ENCODE measurements around the gene AHCTF1.

AHCTF1 gene

DNA sequence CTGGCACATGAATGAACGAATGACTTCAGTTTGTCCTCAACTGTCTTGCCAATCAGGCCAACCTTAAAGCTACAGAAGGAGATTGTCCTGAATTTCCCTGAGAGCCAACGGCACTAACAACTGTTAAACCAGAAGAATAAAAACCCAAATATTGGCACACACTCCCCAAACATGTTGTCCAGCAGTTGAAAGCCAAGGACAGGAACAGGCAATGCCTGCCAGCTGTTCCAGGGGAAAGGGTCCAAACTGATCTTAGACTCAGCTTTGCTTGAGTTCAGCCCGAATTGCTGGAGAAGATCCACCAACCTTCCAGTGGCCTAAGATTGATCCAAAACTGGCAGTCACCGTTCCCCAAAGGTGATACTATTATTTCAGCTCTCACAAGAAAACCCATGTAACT lies 22.4 kb upstream of the AHCTF1 start:
- no peak for TF ChIP-seq SIN3A (IDR thresholded peaks at IDR 0.05; ENCODE audit: borderline replicate concordance, insufficient read depth, low read length)

DNA sequence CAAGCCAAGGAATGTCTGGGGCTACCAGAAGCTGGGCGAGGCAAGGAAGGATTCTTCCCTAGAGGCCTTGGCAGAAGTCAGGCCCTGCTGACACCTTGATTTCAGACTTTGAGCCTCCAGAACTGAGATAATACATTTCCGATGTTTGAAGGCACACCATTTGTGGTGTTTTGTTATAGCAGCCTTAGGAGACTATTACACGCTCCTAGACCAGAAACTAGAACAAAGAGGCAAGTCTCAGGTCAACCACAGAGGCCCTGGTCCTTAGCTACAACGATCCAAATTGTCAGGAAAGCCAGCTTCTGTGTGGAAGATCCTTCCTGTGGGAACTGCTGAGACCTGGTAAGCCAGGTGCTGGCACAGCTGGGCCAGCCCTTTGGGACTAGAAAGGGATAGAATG lies 19.7 kb upstream of the AHCTF1 start:
- TF ChIP-seq FOXP2 (optimal IDR thresholded peaks at IDR 0.05; ENCODE audit: borderline replicate concordance, extremely low read depth, extremely low read length, insufficient read depth) (no peak), POLR2AphosphoS5 (IDR thresholded peaks at IDR 0.05; ENCODE audit: low read depth, low read length) (no peak), SIN3A (IDR thresholded peaks at IDR 0.05; ENCODE audit: borderline replicate concordance, insufficient read depth, low read length) (no peak), TAF1 (IDR thresholded peaks at IDR 0.05; ENCODE audit: borderline replicate concordance, insufficient read depth, low read length) (no peak)
- TF ChIP-seq, protein P1, sequence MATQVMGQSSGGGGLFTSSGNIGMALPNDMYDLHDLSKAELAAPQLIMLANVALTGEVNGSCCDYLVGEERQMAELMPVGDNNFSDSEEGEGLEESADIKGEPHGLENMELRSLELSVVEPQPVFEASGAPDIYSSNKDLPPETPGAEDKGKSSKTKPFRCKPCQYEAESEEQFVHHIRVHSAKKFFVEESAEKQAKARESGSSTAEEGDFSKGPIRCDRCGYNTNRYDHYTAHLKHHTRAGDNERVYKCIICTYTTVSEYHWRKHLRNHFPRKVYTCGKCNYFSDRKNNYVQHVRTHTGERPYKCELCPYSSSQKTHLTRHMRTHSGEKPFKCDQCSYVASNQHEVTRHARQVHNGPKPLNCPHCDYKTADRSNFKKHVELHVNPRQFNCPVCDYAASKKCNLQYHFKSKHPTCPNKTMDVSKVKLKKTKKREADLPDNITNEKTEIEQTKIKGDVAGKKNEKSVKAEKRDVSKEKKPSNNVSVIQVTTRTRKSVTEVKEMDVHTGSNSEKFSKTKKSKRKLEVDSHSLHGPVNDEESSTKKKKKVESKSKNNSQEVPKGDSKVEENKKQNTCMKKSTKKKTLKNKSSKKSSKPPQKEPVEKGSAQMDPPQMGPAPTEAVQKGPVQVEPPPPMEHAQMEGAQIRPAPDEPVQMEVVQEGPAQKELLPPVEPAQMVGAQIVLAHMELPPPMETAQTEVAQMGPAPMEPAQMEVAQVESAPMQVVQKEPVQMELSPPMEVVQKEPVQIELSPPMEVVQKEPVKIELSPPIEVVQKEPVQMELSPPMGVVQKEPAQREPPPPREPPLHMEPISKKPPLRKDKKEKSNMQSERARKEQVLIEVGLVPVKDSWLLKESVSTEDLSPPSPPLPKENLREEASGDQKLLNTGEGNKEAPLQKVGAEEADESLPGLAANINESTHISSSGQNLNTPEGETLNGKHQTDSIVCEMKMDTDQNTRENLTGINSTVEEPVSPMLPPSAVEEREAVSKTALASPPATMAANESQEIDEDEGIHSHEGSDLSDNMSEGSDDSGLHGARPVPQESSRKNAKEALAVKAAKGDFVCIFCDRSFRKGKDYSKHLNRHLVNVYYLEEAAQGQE (IDR thresholded peaks at IDR 0.05; ENCODE audit: insufficient read depth in 1 of 2, low read depth in 2 of 2, low read length in 2 of 2), result no peak

DNA sequence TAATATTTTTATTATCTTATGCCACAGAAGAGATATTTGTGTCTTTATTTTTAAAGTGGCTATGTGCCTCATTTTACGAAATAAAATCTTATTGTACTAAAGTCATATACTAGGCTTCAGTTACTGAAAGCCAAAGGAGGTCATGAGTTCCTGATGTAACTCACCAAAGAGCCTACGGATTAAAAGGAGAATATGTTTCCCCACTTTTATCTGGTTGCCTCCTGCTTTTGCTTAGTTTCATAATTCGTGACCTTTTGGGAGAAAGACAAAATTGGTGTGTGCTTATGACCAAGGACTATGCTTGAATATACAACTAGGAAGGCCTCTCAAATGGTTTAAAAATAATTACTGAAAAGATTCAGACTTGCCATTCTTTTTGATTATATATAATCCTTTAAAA lies 18.2 kb upstream of the AHCTF1 start:
- TF ChIP-seq SIN3A (IDR thresholded peaks at IDR 0.05; ENCODE audit: borderline replicate concordance, insufficient read depth, low read length), result no peak
- TF ChIP-seq, protein P1 (IDR thresholded peaks at IDR 0.05; ENCODE audit: insufficient read depth in 1 of 2, low read depth in 2 of 2, low read length in 2 of 2), result no peak
- TF ChIP-seq FOXP2 (optimal IDR thresholded peaks at IDR 0.05; ENCODE audit: borderline replicate concordance, extremely low read depth, extremely low read length, insufficient read depth), result no peak

DNA sequence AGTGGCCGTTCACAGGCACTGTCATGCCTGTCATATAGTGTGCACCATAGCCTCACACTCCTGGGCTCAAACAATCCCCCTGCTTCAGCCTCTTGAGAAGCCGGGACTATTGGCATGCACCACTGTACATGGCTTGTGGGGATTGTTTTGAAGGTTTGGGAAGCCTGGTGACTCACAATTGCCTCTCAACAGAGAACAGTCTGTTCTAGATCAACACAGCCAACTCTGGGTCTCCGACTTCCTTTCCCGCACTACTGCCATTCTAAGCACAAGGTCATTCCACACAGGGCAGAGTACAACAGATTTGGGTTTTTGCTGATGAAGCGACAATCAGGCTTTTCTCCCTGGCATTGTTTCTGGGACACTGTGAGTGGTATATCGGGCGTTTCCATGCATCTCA lies 15.5 kb upstream of the AHCTF1 start:
- TF ChIP-seq SIN3A (IDR thresholded peaks at IDR 0.05; ENCODE audit: borderline replicate concordance, insufficient read depth, low read length) (no peak), FOXP2 (optimal IDR thresholded peaks at IDR 0.05; ENCODE audit: borderline replicate concordance, extremely low read depth, extremely low read length, insufficient read depth) (no peak), POLR2AphosphoS5 (IDR thresholded peaks at IDR 0.05; ENCODE audit: low read depth, low read length) (no peak), TAF1 (IDR thresholded peaks at IDR 0.05; ENCODE audit: borderline replicate concordance, insufficient read depth, low read length) (no peak)
- TF ChIP-seq, protein P1 (IDR thresholded peaks at IDR 0.05; ENCODE audit: insufficient read depth in 1 of 2, low read depth in 2 of 2, low read length in 2 of 2), result no peak

DNA sequence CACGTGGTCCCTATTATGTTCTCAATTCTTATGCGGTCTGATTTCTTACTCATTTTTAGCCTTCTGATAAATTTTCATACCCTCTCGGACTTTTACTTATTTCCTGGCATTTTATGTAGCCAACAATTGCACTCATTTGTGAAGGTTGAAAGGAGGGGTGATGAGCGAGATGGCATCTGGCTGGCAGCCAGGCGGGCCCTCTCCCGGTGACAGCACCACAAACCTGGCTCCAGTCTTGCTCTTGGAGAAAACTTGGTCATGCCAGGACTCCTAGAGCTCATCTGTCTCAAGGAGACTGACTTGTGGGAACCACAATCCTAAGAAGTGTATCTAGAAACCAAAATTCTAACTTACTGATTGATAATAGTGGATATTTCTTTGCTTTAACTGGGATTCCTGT lies 14.6 kb upstream of the AHCTF1 start:
- no peak for TF ChIP-seq TAF1 (IDR thresholded peaks at IDR 0.05; ENCODE audit: borderline replicate concordance, insufficient read depth, low read length)
- TF ChIP-seq, protein P1 (IDR thresholded peaks at IDR 0.05; ENCODE audit: insufficient read depth in 1 of 2, low read depth in 2 of 2, low read length in 2 of 2), result no peak

DNA sequence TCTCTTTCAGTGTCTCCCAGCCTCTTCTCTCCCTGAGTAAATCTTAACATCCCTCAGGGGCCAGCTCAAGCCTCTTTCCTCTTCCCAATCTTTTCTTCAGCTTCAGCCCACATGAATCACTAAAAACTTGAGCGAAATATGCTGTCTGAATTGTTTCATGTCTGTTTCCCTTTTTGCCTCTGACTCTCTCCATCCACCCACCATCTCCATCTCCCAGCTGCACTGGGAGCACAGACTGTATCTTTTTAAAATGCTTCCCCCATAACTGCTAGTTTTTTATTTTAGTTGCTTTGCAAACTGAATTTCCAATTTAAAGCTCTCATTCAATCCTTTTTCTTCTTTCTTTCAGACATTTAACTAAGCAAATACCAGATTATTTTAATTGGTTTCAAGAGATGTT lies 3.0 kb upstream of the AHCTF1 start:
- TF ChIP-seq, protein P1 (IDR thresholded peaks at IDR 0.05; ENCODE audit: insufficient read depth in 1 of 2, low read depth in 2 of 2, low read length in 2 of 2), result no peak
- TF ChIP-seq TAF1 (IDR thresholded peaks at IDR 0.05; ENCODE audit: borderline replicate concordance, insufficient read depth, low read length), result no peak
- no peak for TF ChIP-seq FOXP2 (optimal IDR thresholded peaks at IDR 0.05; ENCODE audit: borderline replicate concordance, extremely low read depth, extremely low read length, insufficient read depth)
- TF ChIP-seq POLR2AphosphoS5 (IDR thresholded peaks at IDR 0.05; ENCODE audit: low read depth, low read length), result no peak
- no peak for TF ChIP-seq SIN3A (IDR thresholded peaks at IDR 0.05; ENCODE audit: borderline replicate concordance, insufficient read depth, low read length)

Measured in PFSK-1 (cell line).